B cell (primary cell): ENCODE measurements around the gene LRRC8E. TPM values are rescaled to one million over a fixed set of nuclear protein-coding genes. Genes with fewer than 3 reads are reported as not detected.

ENCODE experiments used
- ATAC-seq: fragments of 200-7000 bp; cut with Tn5 transposase; one replicate; pipeline ENCODE4 v1.10.0; 2021; ENCODE audit warnings: low read depth, mild to moderate bottlenecking, moderate number of reproducible peaks, moderate library complexity
- CTCF ChIA-PET: fragments of 350-600 bp; sonication (Branson Sonifier 250); formaldehyde crosslinking; loops from one replicate; lab custom pipeline; 2021; ENCODE audit warnings: antibody characterized with exemption, inconsistent platforms; lab: Charles Lee
- POLR2A ChIA-PET: fragments of 350-600 bp; sonication (Branson Sonifier 250); formaldehyde crosslinking; loops from one replicate; lab custom pipeline; 2021; ENCODE audit warnings: antibody characterized with exemption; lab: Charles Lee
- DNase-seq: peaks from one replicate; pipeline ENCODE4 v3.0.0; 2013
- H2AFZ ChIP-seq: 2 replicates; pipeline ENCODE4 v1.6.1; 2012; ENCODE audit warnings: mild to moderate bottlenecking, low read depth, low read length; ENCODE audit not compliant: insufficient read depth, poor library complexity, severe bottlenecking
- H3K27ac ChIP-seq, 2 donors: 1 replicate in 1 of 2; 2 replicates in 1 of 2; pipeline ENCODE4 v1.5.1; 2012 to 2013; ENCODE audit warnings: low read length in 2 of 2, mild to moderate bottlenecking in 2 of 2, moderate library complexity in 1 of 2
- H3K27me3 ChIP-seq, 4 experiments: fragments of 200-600 bp in 1 of 4; sonication (generic) in 1 of 4; replicated peaks in 1 of 4; 1 replicate in 2 of 4; 2 replicates in 2 of 4; pipeline versions ENCODE4 v1.6.1 to v1.7.0; 2013 to 2016; ENCODE audit warnings: low read length in 3 of 4, mild to moderate bottlenecking in 2 of 4, mixed read lengths in 1 of 4, moderate library complexity in 1 of 4; ENCODE audit not compliant: insufficient read depth in 4 of 4, control insufficient read depth in 3 of 4; ENCODE audit errors: control extremely low read depth in 1 of 4
- H3K36me3 ChIP-seq, 2 experiments: replicated peaks in 1 of 2; 1 replicate in 1 of 2; 2 replicates in 1 of 2; pipeline versions ENCODE4 v1.6.1 to v1.7.1; 2013; ENCODE audit warnings: low read length in 1 of 2; ENCODE audit not compliant: insufficient read depth in 2 of 2, control insufficient read depth in 1 of 2; ENCODE audit errors: control extremely low read depth in 1 of 2, extremely low read depth in 1 of 2
- H3K4me1 ChIP-seq, 2 donors: fragments of 200-600 bp in 1 of 2; sonication (generic) in 1 of 2; 1 replicate in 1 of 2; 2 replicates in 1 of 2; pipeline versions ENCODE4 v1.5.1 to v1.6.1; 2013 to 2017; ENCODE audit warnings: low read length in 2 of 2; ENCODE audit not compliant: control insufficient read depth in 2 of 2, insufficient read depth in 2 of 2
- H3K4me2 ChIP-seq: replicated peaks from 2 replicates; pipeline ENCODE3; 2012; ENCODE audit warnings: mild to moderate bottlenecking, low read depth, low read length; ENCODE audit not compliant: poor library complexity, severe bottlenecking
- H3K4me3 ChIP-seq, 5 experiments: fragments of 200-600 bp in 1 of 5; sonication (generic) in 1 of 5; 1 replicate in 3 of 5; 2 replicates in 2 of 5; pipeline versions ENCODE4 v1.5.1 to v1.7.0; 2011 to 2016; ENCODE audit warnings: low read length in 4 of 5, mild to moderate bottlenecking in 4 of 5, low read depth in 2 of 5, control low read depth in 1 of 5, moderate library complexity in 1 of 5; ENCODE audit not compliant: insufficient read depth in 1 of 5; ENCODE audit errors: control extremely low read depth in 1 of 5, extremely low read depth in 1 of 5
- H3K79me2 ChIP-seq: fragments of 200-600 bp; sonication (generic); one replicate; pipeline ENCODE4 v1.6.0; 2016; ENCODE audit warnings: low read length; ENCODE audit not compliant: control insufficient read depth, insufficient read depth
- H3K9ac ChIP-seq: fragments of 200-600 bp; sonication (generic); 2 replicates; pipeline ENCODE4 v1.6.1; 2017; ENCODE audit warnings: mild to moderate bottlenecking, low read length, moderate library complexity
- H3K9me3 ChIP-seq, 3 donors: one replicate each; pipeline versions ENCODE4 v1.6.1 to v1.7.1; 2013; ENCODE audit warnings: low read length in 2 of 3; ENCODE audit not compliant: control insufficient read depth in 2 of 3, insufficient read depth in 1 of 3; ENCODE audit errors: control extremely low read depth in 1 of 3
- H4K20me1 ChIP-seq: 2 replicates; pipeline ENCODE4 v1.6.0; 2012; ENCODE audit warnings: mild to moderate bottlenecking, low read length; ENCODE audit not compliant: insufficient read depth, control insufficient read depth, poor library complexity, severe bottlenecking
- H3K27ac Mint-ChIP-seq: one replicate; pipeline ENCODE4 v1.8.0; 2021; ENCODE audit warnings: mixed read lengths
- H3K27me3 Mint-ChIP-seq: one replicate; pipeline ENCODE4 v1.8.0; 2021; ENCODE audit warnings: mixed read lengths
- H3K4me1 Mint-ChIP-seq: one replicate; pipeline ENCODE4 v1.8.0; 2021; ENCODE audit warnings: mixed read lengths
- H3K4me3 Mint-ChIP-seq: one replicate; pipeline ENCODE4 v1.8.0; 2021; ENCODE audit warnings: mixed read lengths
- H3K9me3 Mint-ChIP-seq: one replicate; pipeline ENCODE4 v1.8.0; 2022; ENCODE audit warnings: mixed read lengths; ENCODE audit not compliant: insufficient read depth
- CTCF ChIP-seq: fragments of 200-600 bp; IDR thresholded peaks from one replicate; pipeline ENCODE4 v1.8.0; 2022; ENCODE audit warnings: antibody characterized with exemption, mild to moderate bottlenecking
- EZH2 ChIP-seq: IDR thresholded peaks from 2 replicates; pipeline ENCODE4 v1.6.1; 2012; ENCODE audit warnings: borderline replicate concordance, low read depth, mild to moderate bottlenecking, moderate library complexity, low read length; ENCODE audit not compliant: insufficient read depth, poor library complexity, severe bottlenecking
- WGBS: methylation state at CpG from one replicate; pipeline ENCODE4 v1.1.5; 2013; ENCODE audit warnings: missing lambda C conversion rate; ENCODE audit not compliant: insufficient coverage; 5-methylcytosine and 5-hydroxymethylcytosine counted together
- intact Hi-C: fragments of 100-400 bp; cut with micrococcal nuclease; formaldehyde crosslinking; loops from one replicate; pipeline ENCODE4 v1.10.0; 2022
- polyA plus RNA-seq: library from polyadenylated mRNA; depleted of rRNA; stranded (reverse); fragments of >200 nt; gene quantifications from 2 replicates; pipeline ENCODE4 v1.2.3, GENCODE V29; 2012
- total RNA-seq, 2 donors: library from RNA; stranded (reverse); fragments of 120-200 nt in 1 of 2; gene quantifications; 1 replicate in 1 of 2; 2 replicates in 1 of 2; pipeline versions ENCODE4 v1.2.3 to v1.2.4, GENCODE V29; 2013 to 2022

Gene LRRC8E
- total and polyA plus RNA-seq, 2 donors (not counting 1 experiment from before 2014, with no cell fraction given): not detected

DNA sequence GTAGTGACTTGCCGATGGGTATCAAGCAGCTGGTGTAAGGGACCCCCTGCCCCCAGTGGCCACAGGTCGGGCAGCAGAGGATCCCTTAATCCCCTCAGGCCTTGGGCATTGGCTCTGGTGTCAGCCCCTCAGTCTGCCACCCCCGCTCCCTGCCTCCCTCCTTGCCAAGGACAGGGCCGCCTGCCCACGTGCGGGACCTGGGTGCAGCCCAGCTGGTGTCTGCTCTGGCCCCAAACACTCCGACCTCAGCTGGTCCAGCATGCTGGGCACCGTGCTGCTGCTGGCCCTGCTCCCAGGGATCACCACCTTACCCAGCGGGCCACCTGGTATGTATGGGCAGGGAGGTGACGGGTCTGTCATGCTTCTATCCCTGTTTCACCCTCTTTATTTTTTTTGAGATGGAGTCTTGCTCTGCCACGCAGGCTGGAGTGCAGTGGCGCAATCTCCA, 26.3 kb downstream of the LRRC8E start, which contains the start of gene TGFBR3L:
Gene TGFBR3L (plus strand): TSS at position 233 of the 448 bp plus-strand sequence.
- Histone ChIP-seq H3K27ac (no peak within 1 kb of the TSS), H2AFZ (no peak within 1 kb of the TSS), H3K4me2 (peak within 1 kb of the TSS; percentile 87), H3K9ac (no peak within 1 kb of the TSS), H3K36me3 (peaks cover 3 to 26% of the 10 kb centered on the region in 2 experiments), H3K4me3 (no peak within 1 kb of the TSS), H3K4me1 (peaks cover 40 to 44% of the 10 kb centered on the region in 2 donors), H3K79me2 (peaks cover 3% of the 10 kb centered on the region), H3K27me3 (peaks cover 0 to 45% (median 24%) of the 10 kb centered on the region in 4 experiments), H4K20me1 (peaks cover 64% of the 10 kb centered on the region), H3K9me3 (peaks cover 0 to 25% (median 0%) of the 10 kb centered on the region in 3 donors)
- no peak for TF ChIP-seq EZH2
- TF ChIP-seq CTCF: no peak
- H3K27ac Mint-ChIP-seq: peak within 1 kb of the TSS; percentile 67
- H3K27me3 Mint-ChIP-seq: peaks cover 18% of the 10 kb centered on the region
- no peaks in the 10 kb centered on the region for H3K9me3 Mint-ChIP-seq
- WGBS: 87% methylated on average over 9 of the region's 12 CpGs
- intact Hi-C loops: no loop called here
- H3K4me1 Mint-ChIP-seq: peaks cover 23% of the 10 kb centered on the region
- peak within 1 kb of the TSS; percentile 68 for H3K4me3 Mint-ChIP-seq
- ChIA-PET CTCF (interaction anchor here (3.7 kb wide), 1 partner anchor 30 kb away, joined by 21 read pairs; the partner anchor contains the start of gene TIMM44), POLR2A (no interaction called here)
- no peak for DNase-seq
- no peak for ATAC-seq
